OCI-LY3 (cell line): Measurements from ENCODE around the gene GMPR.

ENCODE experiments used
- H2AFZ ChIP-seq: fragments of 200-600, 300-600 bp; shearing (Covaris generic); 2 replicates; pipeline ENCODE4 v1.6.0; 2014; ENCODE audit warnings: antibody characterized with exemption, low read depth, low read length
- H3K27ac ChIP-seq: fragments of 200-600, 300-600 bp; sonication (generic); 2 replicates; pipeline ENCODE4 v1.5.1; 2014; ENCODE audit warnings: mild to moderate bottlenecking, low read length, moderate library complexity, mixed read lengths
- H3K27me3 ChIP-seq: fragments of 200-600, 300-600 bp; sonication (generic); 2 replicates; pipeline ENCODE4 v1.6.1; 2014; ENCODE audit warnings: low read depth, low read length, mixed read lengths
- H3K36me3 ChIP-seq: fragments of 200-600, 300-600 bp; sonication (generic); replicated peaks from 2 replicates; pipeline ENCODE3; 2014; ENCODE audit warnings: low read depth, low read length, mixed read lengths
- H3K4me1 ChIP-seq: fragments of 300-600, 200-600 bp; sonication (generic); 2 replicates; pipeline ENCODE4 v1.6.1; 2014; ENCODE audit warnings: low read length, mixed read lengths
- H3K4me2 ChIP-seq: fragments of 200-600, 300-600 bp; sonication (generic); 2 replicates; pipeline ENCODE4 v1.6.1; 2014; ENCODE audit warnings: low read length, mixed read lengths
- H3K4me3 ChIP-seq: fragments of 300-600, 200-600 bp; sonication (generic); 2 replicates; pipeline ENCODE4 v1.5.1; 2014; ENCODE audit warnings: antibody characterized with exemption, mild to moderate bottlenecking, low read length, moderate library complexity
- H3K79me2 ChIP-seq: fragments of 300-600, 200-600 bp; shearing (Covaris generic); 2 replicates; pipeline ENCODE4 v1.6.1; 2014; ENCODE audit warnings: mild to moderate bottlenecking, low read length, mixed read lengths
- H3K9ac ChIP-seq: fragments of 300-600, 200-600 bp; shearing (Covaris generic); 2 replicates; pipeline ENCODE4 v1.6.0; 2014; ENCODE audit warnings: mild to moderate bottlenecking, low read length, moderate library complexity
- H3K9me3 ChIP-seq: fragments of 200-600, 300-600 bp; shearing (Covaris generic); 2 replicates; pipeline ENCODE4 v1.6.1; 2014; ENCODE audit warnings: low read length, mixed read lengths; ENCODE audit not compliant: insufficient read depth
- H4K20me1 ChIP-seq: fragments of 200-600, 300-600 bp; sonication (generic); 2 replicates; pipeline ENCODE4 v1.6.1; 2016; ENCODE audit warnings: low read length, mixed read lengths; ENCODE audit not compliant: insufficient read depth
- EZH2phosphoT487 ChIP-seq: fragments of 200-600 bp; shearing (Covaris generic); IDR thresholded peaks from 2 replicates; pipeline ENCODE4 v1.6.1; 2018; ENCODE audit warnings: antibody characterized with exemption, mixed run types, low read depth
- TF ChIP-seq, protein P1 (sequence below): fragments of 200-600, 300-600 bp; sonication (generic); IDR thresholded peaks from 2 replicates; pipeline ENCODE4 v1.5.1; 2014; ENCODE audit warnings: antibody characterized with exemption, low read length, low read depth

GMPR gene

DNA sequence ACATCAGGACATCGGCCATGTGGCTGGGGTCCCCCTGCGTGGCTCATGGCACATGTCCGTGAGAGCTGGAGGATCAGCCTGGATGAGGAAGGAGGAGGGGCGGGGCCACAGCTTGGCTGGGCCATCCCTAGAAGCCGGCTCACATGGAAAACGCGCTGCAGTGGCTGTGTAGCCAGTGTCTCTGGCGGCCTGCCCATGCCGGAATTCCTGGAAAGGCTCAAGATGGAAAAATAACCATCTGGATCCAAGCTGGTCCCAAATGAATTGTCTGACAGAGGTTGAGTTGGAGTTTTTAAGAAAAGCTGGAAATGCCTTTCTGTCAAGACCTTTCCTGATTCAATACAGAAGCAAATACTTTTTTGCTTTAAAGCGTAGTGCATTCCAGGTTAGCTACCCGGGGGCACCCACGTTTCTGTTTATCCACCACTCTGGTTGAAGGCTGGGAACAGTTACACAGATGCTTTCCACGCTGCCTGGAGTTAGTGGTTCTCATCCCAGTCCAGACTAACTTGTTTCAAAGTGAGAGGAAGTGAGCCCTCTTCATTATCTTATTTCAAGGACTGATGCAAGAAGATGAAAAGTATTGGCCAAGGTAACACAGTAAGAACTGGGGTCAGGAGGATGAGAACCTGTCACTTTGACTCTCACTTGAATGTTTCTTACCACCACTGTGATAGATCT, 99.0 kb downstream of the GMPR start:
- no peak overlapping the region for H3K27ac ChIP-seq
- no peaks in the 10 kb centered on the region for H3K36me3 ChIP-seq
- no peak overlapping the region for H2AFZ ChIP-seq
- no peaks in the 10 kb centered on the region for H3K79me2 ChIP-seq
- H3K4me2 ChIP-seq, result no peak overlapping the region
- no peak for TF ChIP-seq EZH2phosphoT487
- TF ChIP-seq, protein P1, sequence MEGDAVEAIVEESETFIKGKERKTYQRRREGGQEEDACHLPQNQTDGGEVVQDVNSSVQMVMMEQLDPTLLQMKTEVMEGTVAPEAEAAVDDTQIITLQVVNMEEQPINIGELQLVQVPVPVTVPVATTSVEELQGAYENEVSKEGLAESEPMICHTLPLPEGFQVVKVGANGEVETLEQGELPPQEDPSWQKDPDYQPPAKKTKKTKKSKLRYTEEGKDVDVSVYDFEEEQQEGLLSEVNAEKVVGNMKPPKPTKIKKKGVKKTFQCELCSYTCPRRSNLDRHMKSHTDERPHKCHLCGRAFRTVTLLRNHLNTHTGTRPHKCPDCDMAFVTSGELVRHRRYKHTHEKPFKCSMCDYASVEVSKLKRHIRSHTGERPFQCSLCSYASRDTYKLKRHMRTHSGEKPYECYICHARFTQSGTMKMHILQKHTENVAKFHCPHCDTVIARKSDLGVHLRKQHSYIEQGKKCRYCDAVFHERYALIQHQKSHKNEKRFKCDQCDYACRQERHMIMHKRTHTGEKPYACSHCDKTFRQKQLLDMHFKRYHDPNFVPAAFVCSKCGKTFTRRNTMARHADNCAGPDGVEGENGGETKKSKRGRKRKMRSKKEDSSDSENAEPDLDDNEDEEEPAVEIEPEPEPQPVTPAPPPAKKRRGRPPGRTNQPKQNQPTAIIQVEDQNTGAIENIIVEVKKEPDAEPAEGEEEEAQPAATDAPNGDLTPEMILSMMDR, result no peak
- H3K4me1 ChIP-seq, result no peaks in the 10 kb centered on the region
- peaks cover under 1% of the 10 kb centered on the region; the same call in 1 of the 2 replicates for H3K27me3 ChIP-seq
- H4K20me1 ChIP-seq, result no peaks in the 10 kb centered on the region
- no peak overlapping the region for H3K9ac ChIP-seq
- no peak overlapping the region for H3K4me3 ChIP-seq
- no peaks in the 10 kb centered on the region for H3K9me3 ChIP-seq

DNA sequence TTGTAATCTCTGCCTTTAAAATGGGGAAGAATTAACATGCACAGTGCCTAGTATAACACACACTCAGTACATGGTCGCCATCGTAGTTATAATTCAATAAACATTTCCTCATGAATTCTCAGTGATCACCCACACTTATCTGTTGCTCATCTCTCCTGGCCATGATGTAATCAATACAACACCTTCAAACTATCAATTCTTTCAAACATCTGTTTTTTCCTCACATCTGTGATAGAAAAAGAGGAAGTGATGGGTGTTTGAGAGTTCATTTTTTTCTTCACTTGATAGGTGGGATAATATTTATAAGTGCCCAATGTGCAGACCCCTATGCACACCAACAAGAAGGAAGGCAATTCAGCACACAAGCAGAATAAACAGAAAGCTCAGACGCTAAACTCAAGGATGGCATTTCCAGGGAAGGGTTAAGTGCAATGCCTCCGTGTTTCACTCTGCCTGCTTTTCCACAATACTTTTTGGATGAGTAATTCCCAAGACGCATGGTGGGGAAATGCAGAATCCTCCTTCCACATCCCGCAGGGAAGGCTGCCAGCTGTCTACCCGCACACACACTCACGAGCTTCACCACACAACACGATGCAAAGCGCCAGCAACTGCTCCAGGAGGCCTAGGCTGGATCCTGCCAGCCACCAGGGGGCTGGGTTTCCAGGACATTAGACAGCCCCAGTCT, 100.3 kb downstream of the GMPR start:
- no peaks in the 10 kb centered on the region for H4K20me1 ChIP-seq
- no peak overlapping the region for H3K4me2 ChIP-seq
- no peak overlapping the region for H3K9ac ChIP-seq
- H3K4me1 ChIP-seq, result no peaks in the 10 kb centered on the region
- no peak overlapping the region for H2AFZ ChIP-seq
- no peak overlapping the region for H3K27ac ChIP-seq
- H3K4me3 ChIP-seq, result no peak overlapping the region
- H3K9me3 ChIP-seq, result no peaks in the 10 kb centered on the region
- TF ChIP-seq, protein P1, result no peak
- TF ChIP-seq EZH2phosphoT487, result no peak
- H3K27me3 ChIP-seq, result no peaks in the 10 kb centered on the region
- H3K79me2 ChIP-seq, result no peaks in the 10 kb centered on the region
- no peaks in the 10 kb centered on the region for H3K36me3 ChIP-seq

DNA sequence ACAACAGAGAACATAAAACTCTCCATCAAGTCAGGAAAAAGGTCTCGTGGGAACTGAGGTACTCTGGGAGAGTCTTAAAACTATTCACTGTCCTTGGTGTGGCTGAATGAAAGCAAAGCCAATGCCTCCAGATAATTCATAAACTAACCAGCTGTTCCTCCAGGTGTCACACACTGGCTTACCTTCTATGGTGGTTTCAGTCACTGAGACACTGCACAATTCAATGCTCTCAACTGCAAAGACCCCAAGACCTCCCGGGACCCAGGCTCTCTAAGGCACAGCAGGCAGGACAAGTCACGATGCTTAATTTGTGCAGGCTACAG, 100.8 kb downstream of the GMPR start:
- no peaks in the 10 kb centered on the region for H3K36me3 ChIP-seq
- H3K27me3 ChIP-seq, result no peaks in the 10 kb centered on the region
- no peak overlapping the region for H3K9ac ChIP-seq
- no peak for TF ChIP-seq EZH2phosphoT487
- TF ChIP-seq, protein P1, result no peak
- H3K4me3 ChIP-seq, result no peak overlapping the region
- H3K9me3 ChIP-seq, result no peaks in the 10 kb centered on the region
- no peaks in the 10 kb centered on the region for H3K79me2 ChIP-seq
- no peaks in the 10 kb centered on the region for H3K4me1 ChIP-seq
- no peak overlapping the region for H2AFZ ChIP-seq
- H3K27ac ChIP-seq, result no peak overlapping the region
- no peak overlapping the region for H3K4me2 ChIP-seq
- H4K20me1 ChIP-seq, result no peaks in the 10 kb centered on the region

DNA sequence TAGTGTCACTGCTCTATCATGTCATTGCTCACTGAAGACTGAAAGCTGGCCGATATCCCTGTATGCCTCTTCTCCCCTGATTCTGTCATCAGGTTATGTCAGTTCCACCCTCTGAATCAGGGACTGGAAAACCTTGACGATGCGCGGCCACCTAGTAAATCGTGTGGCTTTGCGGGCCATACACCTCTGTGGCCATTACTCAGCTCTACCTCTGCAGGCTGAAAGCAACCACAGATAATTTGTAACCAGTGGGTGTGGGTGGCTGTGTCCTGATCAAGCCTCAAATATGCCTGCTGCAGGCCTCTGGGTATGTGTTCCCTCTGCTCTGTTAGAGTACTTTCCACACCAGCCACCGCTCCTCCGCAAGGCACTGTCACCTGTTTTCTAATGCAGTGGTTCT, 105.2 kb downstream of the GMPR start:
- no peak overlapping the region for H3K27ac ChIP-seq
- no peaks in the 10 kb centered on the region for H3K36me3 ChIP-seq

More for the DNA sequence above, 105.2 kb downstream of the GMPR start:
- TF ChIP-seq EZH2phosphoT487, result no peak
- TF ChIP-seq, protein P1, result no peak
- Histone ChIP-seq H4K20me1 (no peaks in the 10 kb centered on the region), H3K4me2 (no peak overlapping the region), H3K79me2 (no peaks in the 10 kb centered on the region), H3K27me3 (no peaks in the 10 kb centered on the region), H3K4me3 (no peak overlapping the region), H2AFZ (no peak overlapping the region), H3K9ac (no peak overlapping the region), H3K4me1 (no peaks in the 10 kb centered on the region), H3K9me3 (no peaks in the 10 kb centered on the region)
